Stomach (tissue), 4 donors: ENCODE results near the gene FOXO1.

Experiments
- EP300 ChIP-seq: sonication (generic); formaldehyde crosslinking; IDR thresholded peaks from one replicate; pipeline ENCODE4 v1.6.1; 2017; ENCODE audit warnings: antibody characterized with exemption
- POLR2A ChIP-seq, 4 donors: fragments of 450-650 bp; IDR thresholded peaks; one replicate each; pipeline ENCODE4 v1.6.1; 2016; ENCODE audit warnings: antibody characterized with exemption in 4 of 4, control low read depth in 2 of 4, mild to moderate bottlenecking in 1 of 4, moderate library complexity in 1 of 4
- TF ChIP-seq, protein P1 (sequence below), 7 experiments: fragments of 450-650 bp in 4 of 7; fragments of 200-600 bp in 3 of 7; sonication (generic) in 3 of 7; IDR thresholded peaks; one replicate each; pipeline ENCODE4 v1.5.1; 2016 to 2019; ENCODE audit warnings: antibody characterized with exemption in 7 of 7, control low read depth in 2 of 7, mild to moderate bottlenecking in 1 of 7

DNA sequence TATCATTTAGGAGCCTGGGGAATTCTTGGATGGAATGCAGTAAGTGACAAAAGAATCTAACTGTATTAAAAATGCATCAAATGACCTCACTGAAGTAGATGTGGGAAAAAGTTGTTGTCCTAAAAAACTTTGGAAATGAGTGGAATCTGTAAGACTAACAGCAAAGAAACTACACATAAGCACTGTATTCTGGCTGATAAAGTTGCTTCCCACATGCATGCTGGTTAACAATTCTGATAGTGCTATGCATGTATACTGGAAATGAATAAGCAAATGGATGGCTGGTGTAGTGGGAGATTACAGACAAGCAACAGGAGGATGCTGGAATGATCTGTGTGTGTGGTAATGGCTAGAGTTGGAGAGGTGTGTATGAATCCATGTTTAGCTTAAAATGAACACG lies 138.5 kb downstream of the FOXO1 start:
- TF ChIP-seq, protein P1, sequence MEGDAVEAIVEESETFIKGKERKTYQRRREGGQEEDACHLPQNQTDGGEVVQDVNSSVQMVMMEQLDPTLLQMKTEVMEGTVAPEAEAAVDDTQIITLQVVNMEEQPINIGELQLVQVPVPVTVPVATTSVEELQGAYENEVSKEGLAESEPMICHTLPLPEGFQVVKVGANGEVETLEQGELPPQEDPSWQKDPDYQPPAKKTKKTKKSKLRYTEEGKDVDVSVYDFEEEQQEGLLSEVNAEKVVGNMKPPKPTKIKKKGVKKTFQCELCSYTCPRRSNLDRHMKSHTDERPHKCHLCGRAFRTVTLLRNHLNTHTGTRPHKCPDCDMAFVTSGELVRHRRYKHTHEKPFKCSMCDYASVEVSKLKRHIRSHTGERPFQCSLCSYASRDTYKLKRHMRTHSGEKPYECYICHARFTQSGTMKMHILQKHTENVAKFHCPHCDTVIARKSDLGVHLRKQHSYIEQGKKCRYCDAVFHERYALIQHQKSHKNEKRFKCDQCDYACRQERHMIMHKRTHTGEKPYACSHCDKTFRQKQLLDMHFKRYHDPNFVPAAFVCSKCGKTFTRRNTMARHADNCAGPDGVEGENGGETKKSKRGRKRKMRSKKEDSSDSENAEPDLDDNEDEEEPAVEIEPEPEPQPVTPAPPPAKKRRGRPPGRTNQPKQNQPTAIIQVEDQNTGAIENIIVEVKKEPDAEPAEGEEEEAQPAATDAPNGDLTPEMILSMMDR (IDR thresholded peaks at IDR 0.05), result no peak
- no peak for TF ChIP-seq EP300
- no peak for TF ChIP-seq POLR2A (IDR thresholded peaks at IDR 0.05)
